ENCODE measurements around the gene SPTBN5. TPM values are rescaled to one million over a fixed set of nuclear protein-coding genes. Genes with fewer than 3 reads are reported as not detected.

SPTBN5 gene
- total and polyA plus RNA-seq, 2 donors (not counting 1 experiment from before 2014, with no cell fraction given) = 0.55 to 1.4 TPM

DNA sequence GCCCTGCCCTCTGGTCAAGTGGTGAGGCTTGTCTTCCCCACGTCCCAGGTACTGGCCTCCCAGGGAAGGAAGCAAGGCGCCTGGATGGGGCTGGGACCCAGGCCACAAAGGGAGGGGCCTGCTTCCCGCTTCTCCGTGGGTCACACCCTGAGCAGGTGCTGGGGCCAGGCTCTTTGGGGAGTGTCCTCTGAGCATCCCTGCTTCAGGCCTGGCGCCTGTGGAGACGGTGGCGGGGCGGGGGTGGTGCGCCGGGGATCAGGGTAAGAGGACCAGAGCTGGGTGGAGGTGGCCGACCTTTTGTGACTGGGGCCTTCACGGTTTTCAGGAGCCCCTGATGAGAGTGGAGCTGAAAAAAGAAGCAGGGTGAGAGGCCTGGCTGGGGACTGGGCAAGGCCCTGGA, 51.6 kb downstream of the SPTBN5 start:
- no peak for TF ChIP-seq EZH2 (IDR thresholded peaks at IDR 0.05; ENCODE audit: borderline replicate concordance, insufficient read depth, low read depth, low read length, poor library complexity, severe bottlenecking)
- TF ChIP-seq, protein P1, sequence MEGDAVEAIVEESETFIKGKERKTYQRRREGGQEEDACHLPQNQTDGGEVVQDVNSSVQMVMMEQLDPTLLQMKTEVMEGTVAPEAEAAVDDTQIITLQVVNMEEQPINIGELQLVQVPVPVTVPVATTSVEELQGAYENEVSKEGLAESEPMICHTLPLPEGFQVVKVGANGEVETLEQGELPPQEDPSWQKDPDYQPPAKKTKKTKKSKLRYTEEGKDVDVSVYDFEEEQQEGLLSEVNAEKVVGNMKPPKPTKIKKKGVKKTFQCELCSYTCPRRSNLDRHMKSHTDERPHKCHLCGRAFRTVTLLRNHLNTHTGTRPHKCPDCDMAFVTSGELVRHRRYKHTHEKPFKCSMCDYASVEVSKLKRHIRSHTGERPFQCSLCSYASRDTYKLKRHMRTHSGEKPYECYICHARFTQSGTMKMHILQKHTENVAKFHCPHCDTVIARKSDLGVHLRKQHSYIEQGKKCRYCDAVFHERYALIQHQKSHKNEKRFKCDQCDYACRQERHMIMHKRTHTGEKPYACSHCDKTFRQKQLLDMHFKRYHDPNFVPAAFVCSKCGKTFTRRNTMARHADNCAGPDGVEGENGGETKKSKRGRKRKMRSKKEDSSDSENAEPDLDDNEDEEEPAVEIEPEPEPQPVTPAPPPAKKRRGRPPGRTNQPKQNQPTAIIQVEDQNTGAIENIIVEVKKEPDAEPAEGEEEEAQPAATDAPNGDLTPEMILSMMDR (IDR thresholded peaks at IDR 0.05) = no peak
- no peaks in the 10 kb centered on the region for H3K27me3 ChIP-seq (replicated peaks in 1 of 4; ENCODE audit: control extremely low read depth in 1 of 4, control insufficient read depth in 3 of 4, insufficient read depth in 4 of 4, low read length in 3 of 4)
- no peaks in the 10 kb centered on the region for H3K9me3 ChIP-seq (ENCODE audit: control extremely low read depth in 1 of 3, control insufficient read depth in 2 of 3, insufficient read depth in 1 of 3, low read length in 2 of 3)
- no peaks in the 10 kb centered on the region for H3K79me2 ChIP-seq (ENCODE audit: control insufficient read depth, insufficient read depth, low read length)
- H4K20me1 ChIP-seq (ENCODE audit: control insufficient read depth, insufficient read depth, low read length, poor library complexity, severe bottlenecking) = peaks cover 17% of the 10 kb centered on the region
- 85% methylated on average over 9 of the region's 12 CpGs for WGBS (ENCODE audit: insufficient coverage)
- DNase-seq = no peak
- POLR2A ChIA-PET = no interaction called here
- Mint-ChIP-seq H3K4me3 (no peak overlapping the region), H3K4me1 (no peaks in the 10 kb centered on the region), H3K9me3 (ENCODE audit: insufficient read depth) (no peaks in the 10 kb centered on the region), H3K27me3 (no peaks in the 10 kb centered on the region), H3K27ac (no peak overlapping the region)
- no peak overlapping the region for H2AFZ ChIP-seq (ENCODE audit: insufficient read depth, low read depth, low read length, poor library complexity, severe bottlenecking)
- peaks cover 0 to 24% of the 10 kb centered on the region in 2 experiments for H3K36me3 ChIP-seq (replicated peaks in 1 of 2; ENCODE audit: control extremely low read depth in 1 of 2, control insufficient read depth in 1 of 2, extremely low read depth in 1 of 2, insufficient read depth in 2 of 2, low read length in 1 of 2)
- H3K27ac ChIP-seq (ENCODE audit: low read length in 2 of 2) = no peak overlapping the region
- H3K4me2 ChIP-seq (replicated peaks; ENCODE audit: low read depth, low read length, poor library complexity, severe bottlenecking) = no peak overlapping the region
- CTCF ChIA-PET = interaction anchor here (0.7 to 0.9 kb wide), 2 partner anchors 30 to 62 kb away, joined by 3 read pairs; no protein-coding TSS in a partner anchor
- no peak overlapping the region for H3K9ac ChIP-seq (ENCODE audit: low read length)
- no peak for ATAC-seq (ENCODE audit: low read depth)
- no peak overlapping the region for H3K4me3 ChIP-seq (ENCODE audit: control extremely low read depth in 1 of 5, extremely low read depth in 1 of 5, insufficient read depth in 1 of 5, low read depth in 2 of 5, low read length in 4 of 5)
- intact Hi-C loops (cut with micrococcal nuclease) = no loop called here
- H3K4me1 ChIP-seq (ENCODE audit: control insufficient read depth in 2 of 2, insufficient read depth in 2 of 2, low read length in 2 of 2) = no peaks in the 10 kb centered on the region

DNA sequence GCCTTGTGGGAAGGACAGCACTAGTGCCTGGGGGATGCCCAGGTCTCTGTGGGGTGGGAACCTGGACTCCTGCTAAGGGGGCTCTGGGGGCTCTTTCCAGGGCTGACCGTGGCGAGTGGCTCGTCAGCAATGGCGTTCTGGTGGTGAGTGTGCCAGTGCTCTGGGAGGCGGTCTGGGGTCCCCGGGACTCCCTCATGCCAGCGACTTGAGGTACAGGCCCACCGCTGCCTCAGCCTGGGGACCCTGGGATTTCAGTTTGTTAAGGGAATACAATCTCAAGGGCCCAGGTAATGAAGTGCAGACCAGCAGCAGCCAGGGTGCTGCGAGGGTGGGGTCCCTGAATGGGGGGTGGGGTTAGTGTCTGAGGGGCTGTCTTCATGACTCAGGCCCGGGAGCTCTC, 52.7 kb downstream of the SPTBN5 start:
- H4K20me1 ChIP-seq (ENCODE audit: control insufficient read depth, insufficient read depth, low read length, poor library complexity, severe bottlenecking) = peaks cover 19% of the 10 kb centered on the region
- no peaks in the 10 kb centered on the region for H3K9me3 ChIP-seq (ENCODE audit: control extremely low read depth in 1 of 3, control insufficient read depth in 2 of 3, insufficient read depth in 1 of 3, low read length in 2 of 3)
- H2AFZ ChIP-seq (ENCODE audit: insufficient read depth, low read depth, low read length, poor library complexity, severe bottlenecking) = no peak overlapping the region
- no peaks in the 10 kb centered on the region for H3K9me3 Mint-ChIP-seq (ENCODE audit: insufficient read depth)
- no peaks in the 10 kb centered on the region for H3K4me1 ChIP-seq (ENCODE audit: control insufficient read depth in 2 of 2, insufficient read depth in 2 of 2, low read length in 2 of 2)
- no peak for DNase-seq
- H3K27me3 Mint-ChIP-seq = no peaks in the 10 kb centered on the region
- H3K79me2 ChIP-seq (ENCODE audit: control insufficient read depth, insufficient read depth, low read length) = no peaks in the 10 kb centered on the region
- no peak overlapping the region for H3K9ac ChIP-seq (ENCODE audit: low read length)
- ChIA-PET CTCF (interaction anchor here (0.9 kb wide), 1 partner anchor 29 kb away, joined by 3 read pairs; no protein-coding TSS in a partner anchor), POLR2A (no interaction called here)
- no peak overlapping the region for H3K4me3 ChIP-seq (ENCODE audit: control extremely low read depth in 1 of 5, extremely low read depth in 1 of 5, insufficient read depth in 1 of 5, low read depth in 2 of 5, low read length in 4 of 5)
- H3K27ac ChIP-seq (ENCODE audit: low read length in 2 of 2) = no peak overlapping the region
- H3K36me3 ChIP-seq (replicated peaks in 1 of 2; ENCODE audit: control extremely low read depth in 1 of 2, control insufficient read depth in 1 of 2, extremely low read depth in 1 of 2, insufficient read depth in 2 of 2, low read length in 1 of 2) = peaks cover 0 to 14% of the 10 kb centered on the region in 2 experiments
- no peaks in the 10 kb centered on the region for H3K27me3 ChIP-seq (replicated peaks in 1 of 4; ENCODE audit: control extremely low read depth in 1 of 4, control insufficient read depth in 3 of 4, insufficient read depth in 4 of 4, low read length in 3 of 4)
- no peak overlapping the region for H3K27ac Mint-ChIP-seq
- no peak overlapping the region for H3K4me2 ChIP-seq (replicated peaks; ENCODE audit: low read depth, low read length, poor library complexity, severe bottlenecking)
- H3K4me1 Mint-ChIP-seq = no peaks in the 10 kb centered on the region
- 97% methylated on average over 10 of the region's 10 CpGs for WGBS (ENCODE audit: insufficient coverage)
- no peak for ATAC-seq (ENCODE audit: low read depth)
- H3K4me3 Mint-ChIP-seq = no peak overlapping the region
- intact Hi-C loops (cut with micrococcal nuclease) = no loop called here
- TF ChIP-seq, protein P1 (IDR thresholded peaks at IDR 0.05) = no peak
- TF ChIP-seq EZH2 (IDR thresholded peaks at IDR 0.05; ENCODE audit: borderline replicate concordance, insufficient read depth, low read depth, low read length, poor library complexity, severe bottlenecking) = no peak

All from B cell (primary cell).